Keratinocyte (primary cell): ENCODE measurements around the gene UGGT2.

ENCODE experiments used
- CTCF ChIP-seq, 3 experiments: IDR thresholded peaks in 1 of 3; conservative IDR thresholded peaks in 1 of 3; optimal IDR thresholded peaks in 1 of 3; 2 replicates in 2 of 3; 3 replicates in 1 of 3; pipeline versions ENCODE3 to v1.5.1; 2011; ENCODE audit warnings: low read length in 3 of 3, mild to moderate bottlenecking in 3 of 3, moderate library complexity in 2 of 3, control low read depth in 1 of 3, inconsistent platforms in 1 of 3; ENCODE audit not compliant: insufficient read depth in 2 of 3; ENCODE audit errors: extremely low read depth in 1 of 3
- EZH2 ChIP-seq: IDR thresholded peaks from one replicate; pipeline ENCODE4 v1.6.1; 2012; ENCODE audit warnings: inconsistent platforms, mild to moderate bottlenecking, low read length, moderate library complexity

- TF ChIP-seq CTCF (optimal IDR thresholded peaks at IDR 0.05 in 1 of 3, IDR thresholded peaks at IDR 0.05 in 1 of 3, conservative IDR thresholded peaks at IDR 0.05 in 1 of 3; ENCODE audit: extremely low read depth in 1 of 3, insufficient read depth in 2 of 3, low read length in 3 of 3) = no peak
- TF ChIP-seq EZH2 = no peak
Observed at GRCh38 chr13:95791084-95791722, 262.0 kb downstream of the UGGT2 start.
